ENCODE results near the gene VAT1L. TPM values are rescaled to one million over a fixed set of nuclear protein-coding genes. Genes with fewer than 3 reads are reported as not detected.

VAT1L gene
- total and polyA plus RNA-seq, 4 donors: 0.17 to 0.98 (median 0.26) TPM

- TF ChIP-seq RAD21 (IDR thresholded peaks at IDR 0.05): no peak
- TF ChIP-seq MAX (IDR thresholded peaks at IDR 0.05): no peak
- no peak for TF ChIP-seq SP1 (IDR thresholded peaks at IDR 0.05)
- no peak for TF ChIP-seq ZBTB33 (IDR thresholded peaks at IDR 0.05)
- Histone ChIP-seq H3K27ac (ENCODE audit: low read depth in 1 of 2, low read length in 2 of 2) (no peak overlapping the region), H3K27me3 (ENCODE audit: control insufficient read depth in 4 of 4, insufficient read depth in 4 of 4, low read length in 3 of 4) (peaks cover 0 to 4% (median 0%) of the 10 kb centered on the region in 4 donors), H3K36me3 (ENCODE audit: control insufficient read depth in 4 of 4, insufficient read depth in 3 of 4, low read depth in 1 of 4, low read length in 3 of 4) (no peaks in the 10 kb centered on the region), H3K9ac (ENCODE audit: low read depth in 1 of 2, low read length in 2 of 2) (no peak overlapping the region), H3K4me3 (ENCODE audit: low read depth in 1 of 3, low read length in 3 of 3) (no peak overlapping the region), H3K4me1 (ENCODE audit: control insufficient read depth in 4 of 4, insufficient read depth in 4 of 4, low read length in 3 of 4) (peaks cover 0 to 3% (median 0%) of the 10 kb centered on the region in 4 donors), H3K9me3 (ENCODE audit: control insufficient read depth in 4 of 4, low read length in 3 of 4) (no peaks in the 10 kb centered on the region)
- DNase-seq (ENCODE audit: low spot score): no peak
- 71% methylated on average over 5 of the region's 5 CpGs for WGBS
Measured at GRCh38 chr16:78005881-78006280, 217.5 kb downstream of the VAT1L start.

GRCh38 chr16:78007121-78007520, 218.8 kb downstream of the VAT1L start:
- H3K27me3 ChIP-seq (ENCODE audit: control insufficient read depth in 4 of 4, insufficient read depth in 4 of 4, low read length in 3 of 4): peaks cover 0 to 7% (median 0%) of the 10 kb centered on the region in 4 donors
- DNase-seq (ENCODE audit: low spot score): no peak
- WGBS: 73% methylated on average over 3 of the region's 3 CpGs
- H3K9me3 ChIP-seq (ENCODE audit: control insufficient read depth in 4 of 4, low read length in 3 of 4): no peaks in the 10 kb centered on the region
- no peaks in the 10 kb centered on the region for H3K36me3 ChIP-seq (ENCODE audit: control insufficient read depth in 4 of 4, insufficient read depth in 3 of 4, low read depth in 1 of 4, low read length in 3 of 4)
- no peak overlapping the region for H3K9ac ChIP-seq (ENCODE audit: low read depth in 1 of 2, low read length in 2 of 2)
- peaks cover 0 to 3% (median 0%) of the 10 kb centered on the region in 4 donors for H3K4me1 ChIP-seq (ENCODE audit: control insufficient read depth in 4 of 4, insufficient read depth in 4 of 4, low read length in 3 of 4)
- H3K4me3 ChIP-seq (ENCODE audit: low read depth in 1 of 3, low read length in 3 of 3): no peak overlapping the region
- TF ChIP-seq SP1 (IDR thresholded peaks at IDR 0.05): no peak
- H3K27ac ChIP-seq (ENCODE audit: low read depth in 1 of 2, low read length in 2 of 2): no peak overlapping the region

GRCh38 chr16:78022347-78023060, 234.1 kb downstream of the VAT1L start, which contains the start of gene CLEC3A:
Gene CLEC3A (plus strand): TSS chr16:78022548. CDS start chr16:78022627, 79 bp downstream.
- no peaks in the 10 kb centered on the region for H3K4me1 ChIP-seq (ENCODE audit: control insufficient read depth in 4 of 4, insufficient read depth in 4 of 4, low read length in 3 of 4)
- no peaks in the 10 kb centered on the region for H3K9me3 ChIP-seq (ENCODE audit: control insufficient read depth in 4 of 4, low read length in 3 of 4)
- WGBS: 47% methylated on average over 5 of the region's 5 CpGs
- H3K27me3 ChIP-seq (ENCODE audit: control insufficient read depth in 4 of 4, insufficient read depth in 4 of 4, low read length in 3 of 4): no peaks in the 10 kb centered on the region
- TF ChIP-seq HNF4A (conservative IDR thresholded peaks at IDR 0.05) (no peak), RXRA (IDR thresholded peaks at IDR 0.05) (no peak), HNF4G (IDR thresholded peaks at IDR 0.05) (no peak), TAF1 (conservative IDR thresholded peaks at IDR 0.05) (no peak)
- no peak within 1 kb of the TSS for H3K27ac ChIP-seq (ENCODE audit: low read depth in 1 of 2, low read length in 2 of 2)
- H3K4me3 ChIP-seq (ENCODE audit: low read depth in 1 of 3, low read length in 3 of 3): no peak within 1 kb of the TSS
- H3K36me3 ChIP-seq (ENCODE audit: control insufficient read depth in 4 of 4, insufficient read depth in 3 of 4, low read depth in 1 of 4, low read length in 3 of 4): no peaks in the 10 kb centered on the region
- no peak for DNase-seq (ENCODE audit: low spot score)
- no peak within 1 kb of the TSS for H3K9ac ChIP-seq (ENCODE audit: low read depth in 1 of 2, low read length in 2 of 2)

- 89% methylated on average over 5 of the region's 5 CpGs for WGBS
- H3K27ac ChIP-seq (ENCODE audit: low read depth in 1 of 2, low read length in 2 of 2): no peak overlapping the region
- TF ChIP-seq SP1 (IDR thresholded peaks at IDR 0.05) (no peak), NR2F2 (IDR thresholded peaks at IDR 0.05) (no peak), TAF1 (conservative IDR thresholded peaks at IDR 0.05) (no peak), CTCF (IDR thresholded peaks at IDR 0.05; ENCODE audit: low read depth, low read length, missing input control) (no peak), HNF4A (conservative IDR thresholded peaks at IDR 0.05) (no peak), GABPA (IDR thresholded peaks at IDR 0.05 in 1 of 2, conservative IDR thresholded peaks at IDR 0.05 in 1 of 2) (no peak), ZBTB33 (IDR thresholded peaks at IDR 0.05) (no peak), MAX (IDR thresholded peaks at IDR 0.05) (no peak), FOXA2 (IDR thresholded peaks at IDR 0.05) (no peak), FOXA1 (IDR thresholded peaks at IDR 0.05) (no peak), YY1 (IDR thresholded peaks at IDR 0.05) (no peak)
Measured at GRCh38 chr16:78024159-78024558, 235.8 kb downstream of the VAT1L start.

More at GRCh38 chr16:78024159-78024558, 235.8 kb downstream of the VAT1L start:
- no peaks in the 10 kb centered on the region for H3K9me3 ChIP-seq (ENCODE audit: control insufficient read depth in 4 of 4, low read length in 3 of 4)
- DNase-seq (ENCODE audit: low spot score): no peak
- no peak overlapping the region for H3K4me3 ChIP-seq (ENCODE audit: low read depth in 1 of 3, low read length in 3 of 3)
- H3K36me3 ChIP-seq (ENCODE audit: control insufficient read depth in 4 of 4, insufficient read depth in 3 of 4, low read depth in 1 of 4, low read length in 3 of 4): no peaks in the 10 kb centered on the region
- no peak overlapping the region for H3K9ac ChIP-seq (ENCODE audit: low read depth in 1 of 2, low read length in 2 of 2)
- H3K27me3 ChIP-seq (ENCODE audit: control insufficient read depth in 4 of 4, insufficient read depth in 4 of 4, low read length in 3 of 4): no peaks in the 10 kb centered on the region
- no peaks in the 10 kb centered on the region for H3K4me1 ChIP-seq (ENCODE audit: control insufficient read depth in 4 of 4, insufficient read depth in 4 of 4, low read length in 3 of 4)
